GM21360 (cell line): ENCODE data around the gene C3AR1.
"Not testable (repeated sequence)": the region's sequence is repeated elsewhere in the genome, so short reads cannot be mapped to it uniquely, and the experiment has no call there.

ENCODE experiments used
- ATAC-seq: cut with Tn5 transposase; IDR thresholded peaks from one replicate; pipeline ENCODE4 v1.9.1; 2021; ENCODE audit warnings: mild to moderate bottlenecking, moderate library complexity; ENCODE audit not compliant: unreplicated experiment

Gene C3AR1

DNA sequence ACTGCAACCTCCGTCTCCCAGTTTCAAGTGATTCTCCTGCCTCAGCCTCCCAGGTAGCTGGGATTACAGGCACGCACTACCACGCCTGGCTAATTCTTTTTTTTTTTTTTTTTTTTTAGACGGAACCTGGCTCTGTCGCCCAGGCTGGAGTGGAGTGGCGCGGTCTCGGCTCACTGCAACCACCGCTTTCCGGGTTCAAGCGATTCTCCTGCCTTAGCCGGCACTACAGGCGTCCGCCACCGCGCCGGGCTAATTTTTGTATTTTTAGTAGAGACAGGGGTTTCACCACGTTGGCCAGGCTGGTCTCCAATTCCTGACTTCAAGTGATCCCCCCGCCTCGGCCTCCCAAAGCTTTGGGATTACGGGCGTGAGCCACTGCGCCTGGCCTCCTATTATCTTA, 35.1 kb downstream of the C3AR1 start:
- not testable (repeated sequence) for ATAC-seq

DNA sequence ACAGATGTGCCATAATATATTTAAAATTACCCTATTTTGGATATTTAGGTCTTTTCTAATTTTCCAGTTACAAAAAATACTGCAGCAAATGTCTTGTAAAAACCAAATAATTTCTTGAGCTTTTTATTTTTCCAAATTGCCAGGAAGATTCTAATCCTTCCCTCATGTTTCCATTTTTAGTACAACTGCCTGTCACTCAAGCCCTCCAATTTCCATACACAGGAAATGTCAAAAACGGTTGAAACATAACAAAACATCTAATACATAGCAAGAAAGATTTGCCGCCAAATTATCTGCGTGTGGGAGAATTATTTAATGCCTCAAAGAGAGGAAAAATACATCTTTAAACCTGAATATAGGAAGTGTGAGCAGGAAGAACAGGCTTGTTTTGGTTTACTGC, 36.0 kb downstream of the C3AR1 start:
- no peak for ATAC-seq

DNA sequence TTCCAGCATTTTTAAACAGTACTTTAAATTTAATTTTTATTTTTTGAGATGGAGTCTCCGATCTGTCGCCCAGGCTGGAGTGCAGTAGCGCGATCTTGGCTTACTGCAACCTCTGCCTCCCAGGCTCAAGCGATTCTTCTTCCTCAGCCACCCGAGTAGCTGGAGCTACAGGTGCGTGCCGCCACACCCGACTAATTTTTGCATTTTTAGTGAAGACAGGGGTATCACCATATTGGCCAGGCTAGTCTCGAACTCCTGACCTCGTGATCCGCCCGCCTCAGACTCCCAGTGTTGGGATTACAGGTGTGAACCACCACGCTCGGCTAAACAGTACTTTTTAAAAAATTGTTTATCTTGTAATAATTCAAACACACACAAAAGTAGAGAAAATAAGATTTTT, 37.9 kb downstream of the C3AR1 start:
- ATAC-seq: no peak

DNA sequence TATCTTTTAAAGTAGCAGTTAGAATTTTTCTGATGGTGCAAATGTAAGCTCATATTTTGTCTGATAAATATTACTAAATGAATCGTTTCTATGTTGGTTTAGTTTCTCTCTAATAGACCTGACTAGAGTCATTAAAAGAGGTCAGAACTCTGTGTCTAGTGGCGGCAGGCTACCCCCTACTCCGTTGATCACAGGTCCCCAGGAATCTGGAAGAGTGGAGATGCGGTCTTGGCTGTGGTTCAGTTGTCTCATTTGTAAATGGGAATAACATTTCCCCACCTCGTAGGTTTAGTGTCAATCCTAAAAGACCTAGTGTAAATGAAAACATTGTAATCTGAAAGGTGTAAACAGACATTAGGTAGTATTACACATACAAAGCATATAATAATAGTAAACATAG, 38.3 kb downstream of the C3AR1 start:
- no peak for ATAC-seq

DNA sequence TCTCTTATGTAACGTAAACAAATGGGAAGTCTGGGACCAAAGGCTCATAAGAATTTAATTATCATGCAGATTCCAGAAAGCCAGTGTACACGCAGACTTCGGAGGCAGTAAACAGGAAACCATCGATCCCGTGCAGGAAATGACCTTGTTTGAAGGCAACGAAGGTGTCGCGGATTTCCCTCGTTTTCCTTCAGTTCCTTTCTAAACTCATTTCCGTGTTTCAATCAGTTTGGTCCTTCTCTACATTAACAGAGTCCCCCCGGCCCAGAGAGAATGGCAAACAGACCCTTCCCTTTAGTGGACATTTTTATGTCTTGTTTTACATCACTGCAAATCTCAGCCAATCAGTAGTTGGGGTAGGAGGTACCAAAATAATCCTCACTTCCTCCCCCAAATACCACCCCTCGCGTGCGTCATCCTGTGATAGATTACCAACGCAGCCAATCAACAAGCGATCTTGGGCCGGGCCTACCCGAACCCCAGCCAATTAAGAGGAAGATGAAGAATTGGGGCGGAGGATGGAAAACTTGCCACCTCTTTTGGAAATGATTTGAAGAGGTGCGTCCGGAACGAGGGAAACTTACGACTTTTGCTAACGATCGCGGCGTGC, 39.8 kb downstream of the C3AR1 start:
- peak; percentile 96 for ATAC-seq

DNA sequence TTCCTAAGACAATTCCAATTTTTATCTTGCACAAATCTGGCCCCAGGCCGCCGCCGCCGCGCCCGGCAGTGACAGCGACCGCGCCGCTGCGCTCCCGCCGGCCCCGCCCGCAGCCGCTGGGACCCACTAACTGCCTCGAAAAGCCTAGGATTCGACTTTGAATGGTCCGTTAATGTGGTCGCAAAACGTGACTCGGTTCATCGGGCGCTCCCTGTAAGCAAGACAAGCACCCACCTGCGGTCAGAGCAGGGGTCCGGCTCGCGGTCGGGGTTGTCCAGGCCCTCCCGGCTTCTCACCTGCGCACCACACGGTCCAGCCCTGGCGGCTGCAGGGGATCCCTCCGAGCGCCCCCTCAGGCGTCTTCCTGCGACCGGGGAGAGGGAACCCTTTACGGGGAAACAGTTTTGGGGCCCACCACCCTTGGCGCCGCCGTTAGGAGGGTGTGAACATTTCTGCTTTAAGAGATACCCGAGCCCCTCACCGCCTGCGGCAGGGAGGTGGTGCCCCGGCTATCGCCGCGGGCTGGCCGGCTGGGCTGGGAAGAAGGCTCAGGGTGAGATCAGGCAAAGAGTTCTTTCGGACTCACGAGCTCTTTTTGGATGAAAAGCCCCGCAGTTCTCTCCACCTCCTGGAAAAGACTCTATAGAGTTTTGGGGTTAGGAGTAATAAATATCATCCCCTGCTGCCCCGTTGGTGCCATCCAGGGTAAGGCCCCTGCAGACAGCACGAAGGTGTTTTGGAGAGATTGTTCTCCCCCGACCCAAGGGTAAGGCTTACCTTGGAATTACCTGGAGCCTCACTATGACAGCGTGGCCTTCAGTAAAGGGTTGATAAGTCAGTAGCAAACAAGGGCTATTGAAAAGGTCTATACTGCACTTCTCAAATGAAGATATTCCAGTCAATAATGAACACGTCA, 47.2 kb downstream of the C3AR1 start:
- ATAC-seq: no peak

DNA sequence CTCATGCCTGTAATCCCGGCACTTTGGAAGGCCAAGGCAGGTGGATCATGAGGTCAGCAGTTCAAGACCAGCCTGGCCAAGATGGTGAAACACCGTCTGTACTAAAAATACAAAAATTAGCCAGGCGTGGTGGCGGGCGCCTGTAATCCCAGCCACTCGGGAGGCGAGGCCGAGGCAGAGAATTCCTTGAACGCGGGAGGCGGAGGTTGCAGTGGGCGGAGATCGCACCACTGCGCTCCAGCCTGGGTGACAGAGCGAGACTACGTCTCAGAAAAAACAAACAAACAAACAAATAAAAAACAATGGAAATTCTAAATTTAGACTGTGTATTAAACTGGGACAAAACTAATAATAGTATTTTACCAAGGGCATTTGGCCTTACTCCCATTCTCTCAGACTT, 47.9 kb downstream of the C3AR1 start:
- ATAC-seq: not testable (repeated sequence)

DNA sequence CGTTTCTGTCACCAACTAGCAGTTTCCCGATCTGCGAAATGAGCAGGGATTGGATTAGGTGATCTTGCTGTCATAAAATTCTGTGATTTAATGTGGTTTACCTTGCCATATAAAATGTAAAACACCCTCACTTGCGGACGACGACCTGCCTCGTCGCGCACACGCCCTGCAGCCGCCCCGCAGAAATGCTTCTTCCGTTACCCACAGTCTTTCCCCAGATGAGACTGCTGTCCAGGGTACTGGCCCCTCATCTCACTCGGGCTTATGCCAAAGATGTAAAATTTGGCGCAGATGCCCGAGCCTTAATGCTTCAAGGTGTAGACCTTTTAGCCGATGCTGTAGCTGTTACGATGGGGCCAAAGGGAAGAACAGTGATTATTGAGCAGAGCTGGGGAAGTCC, 51.3 kb downstream of the C3AR1 start:
- ATAC-seq: no peak

DNA sequence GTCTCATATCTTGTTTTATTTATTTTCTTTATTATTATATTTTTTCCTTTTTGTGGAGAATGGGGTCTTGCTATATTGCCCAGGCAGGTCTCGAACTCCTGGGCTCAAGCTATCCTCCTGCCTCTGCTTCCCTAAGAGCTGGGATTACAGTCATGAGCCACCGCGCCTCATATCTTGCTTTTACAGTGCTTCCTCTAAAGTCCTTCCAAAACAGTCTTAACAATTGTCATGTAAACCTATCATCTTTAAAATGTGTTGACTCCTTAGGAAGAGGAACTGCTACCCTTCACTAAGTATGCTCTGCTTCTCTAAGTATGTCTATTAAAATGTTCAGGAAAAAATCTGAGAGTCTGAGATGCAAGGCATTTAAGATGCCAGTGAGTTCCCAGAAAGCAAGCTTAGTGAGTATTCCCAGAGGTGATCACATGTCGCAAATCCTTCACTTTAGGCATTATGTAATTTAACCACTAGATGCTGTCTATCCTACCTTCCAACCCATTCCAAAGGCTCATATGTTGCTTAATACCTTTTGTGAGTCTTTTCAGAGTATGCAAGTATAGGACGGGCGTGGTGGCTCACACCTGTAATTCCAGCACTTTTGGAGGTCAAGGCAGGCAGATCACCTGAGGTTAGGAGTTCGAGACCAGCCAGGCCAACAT, 53.4 kb downstream of the C3AR1 start:
- ATAC-seq: no peak

DNA sequence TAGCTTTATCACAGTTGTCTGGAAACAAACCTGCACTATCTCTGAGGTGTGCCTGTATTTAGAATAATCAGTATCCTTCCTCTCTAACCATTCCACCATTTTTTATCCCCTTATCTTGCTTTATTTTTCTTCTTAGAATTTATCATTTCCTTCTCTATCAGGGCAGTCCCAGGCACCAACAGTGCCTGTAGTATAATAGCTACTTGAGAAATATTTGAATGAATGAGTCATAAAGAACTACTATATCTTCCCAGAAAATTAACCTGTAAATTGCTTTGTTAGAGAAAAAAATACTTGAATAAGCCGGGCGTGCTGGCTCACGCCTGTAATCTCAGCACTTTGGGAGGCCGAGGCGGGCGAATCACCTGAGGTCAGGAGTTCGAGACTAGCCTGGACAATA, 54.8 kb downstream of the C3AR1 start:
- ATAC-seq: no peak
